BE2C (cell line): Measurements from ENCODE around the gene HAPLN1.
A peak's percentile ranks its signal among the peaks of the same experiment; 100 is the strongest.

Experiments used
- DNase-seq: peaks from one replicate; pipeline ENCODE4 v3.0.0-alpha.2; 2020
- H3K27me3 ChIP-seq: fragments of 250-450 bp; sonication (Bioruptor Pico); 2 replicates; pipeline ENCODE4 v1.5.1; 2020; ENCODE audit warnings: mild to moderate bottlenecking
- H3K36me3 ChIP-seq: fragments of 250-450 bp; sonication (Bioruptor Pico); 2 replicates; pipeline ENCODE4 v1.5.1; 2020; ENCODE audit warnings: mild to moderate bottlenecking
- H3K4me1 ChIP-seq: fragments of 250-450 bp; sonication (Bioruptor Pico); 2 replicates; pipeline ENCODE4 v1.5.1; 2020
- H3K4me3 ChIP-seq: 2 replicates; pipeline ENCODE4 v1.5.1; 2011; ENCODE audit warnings: low read depth, low read length
- H3K9me3 ChIP-seq: fragments of 250-450 bp; sonication (Bioruptor Pico); 2 replicates; pipeline ENCODE4 v1.5.1; 2020
- TF ChIP-seq, protein P1 (sequence below): IDR thresholded peaks from 2 replicates; pipeline ENCODE4 v1.5.1; 2012; ENCODE audit warnings: mild to moderate bottlenecking, low read depth, low read length

The HAPLN1 gene

DNA sequence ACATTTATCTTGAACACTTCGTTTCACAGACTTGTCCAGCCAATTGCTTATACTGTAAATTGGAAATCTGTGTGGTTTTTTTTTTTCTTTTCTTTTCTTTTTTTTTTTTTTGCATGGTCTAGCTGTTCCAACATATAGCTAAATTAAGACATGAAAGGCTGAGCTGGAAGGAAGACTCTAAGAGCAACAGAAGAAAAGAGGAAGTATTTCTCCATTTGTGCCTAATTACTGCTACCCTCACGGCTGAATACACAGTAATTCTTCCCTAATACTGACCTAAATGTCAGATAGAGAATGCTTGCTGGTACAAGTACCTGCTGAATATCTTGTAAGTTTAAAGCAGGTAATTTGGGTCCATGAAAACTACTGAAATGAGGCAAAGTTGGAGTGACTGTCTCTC lies 11.0 kb upstream of the HAPLN1 start:
- no peaks in the 10 kb centered on the region for H3K4me1 ChIP-seq
- DNase-seq, result no peak
- H3K27me3 ChIP-seq, result no peaks in the 10 kb centered on the region
- H3K9me3 ChIP-seq, result no peaks in the 10 kb centered on the region
- TF ChIP-seq, protein P1, sequence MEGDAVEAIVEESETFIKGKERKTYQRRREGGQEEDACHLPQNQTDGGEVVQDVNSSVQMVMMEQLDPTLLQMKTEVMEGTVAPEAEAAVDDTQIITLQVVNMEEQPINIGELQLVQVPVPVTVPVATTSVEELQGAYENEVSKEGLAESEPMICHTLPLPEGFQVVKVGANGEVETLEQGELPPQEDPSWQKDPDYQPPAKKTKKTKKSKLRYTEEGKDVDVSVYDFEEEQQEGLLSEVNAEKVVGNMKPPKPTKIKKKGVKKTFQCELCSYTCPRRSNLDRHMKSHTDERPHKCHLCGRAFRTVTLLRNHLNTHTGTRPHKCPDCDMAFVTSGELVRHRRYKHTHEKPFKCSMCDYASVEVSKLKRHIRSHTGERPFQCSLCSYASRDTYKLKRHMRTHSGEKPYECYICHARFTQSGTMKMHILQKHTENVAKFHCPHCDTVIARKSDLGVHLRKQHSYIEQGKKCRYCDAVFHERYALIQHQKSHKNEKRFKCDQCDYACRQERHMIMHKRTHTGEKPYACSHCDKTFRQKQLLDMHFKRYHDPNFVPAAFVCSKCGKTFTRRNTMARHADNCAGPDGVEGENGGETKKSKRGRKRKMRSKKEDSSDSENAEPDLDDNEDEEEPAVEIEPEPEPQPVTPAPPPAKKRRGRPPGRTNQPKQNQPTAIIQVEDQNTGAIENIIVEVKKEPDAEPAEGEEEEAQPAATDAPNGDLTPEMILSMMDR, result no peak
- H3K4me3 ChIP-seq, result no peak overlapping the region
- no peaks in the 10 kb centered on the region for H3K36me3 ChIP-seq

DNA sequence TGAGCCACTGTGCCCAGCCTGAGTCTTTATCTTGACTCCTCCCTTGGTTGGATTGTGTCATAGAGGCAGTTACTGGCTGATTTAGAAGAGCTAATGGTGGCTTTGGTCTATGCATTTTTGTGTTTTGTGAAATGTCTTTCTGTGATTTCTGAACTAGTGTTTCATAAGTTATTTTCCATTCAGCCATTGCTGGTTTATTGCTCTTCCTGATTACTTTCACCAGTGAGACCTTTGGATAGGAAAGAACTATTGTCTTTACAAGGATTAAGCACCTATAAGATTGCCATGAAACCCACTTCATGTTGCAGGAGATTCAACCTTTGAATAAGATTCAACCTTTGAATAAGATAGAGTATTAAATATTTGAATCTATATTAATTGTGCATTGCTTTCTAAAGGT lies 8.7 kb upstream of the HAPLN1 start:
- no peaks in the 10 kb centered on the region for H3K36me3 ChIP-seq
- no peaks in the 10 kb centered on the region for H3K27me3 ChIP-seq
- no peak for DNase-seq
- H3K4me3 ChIP-seq, result no peak overlapping the region
- peaks cover 6% of the 10 kb centered on the region for H3K4me1 ChIP-seq
- TF ChIP-seq, protein P1, result no peak
- H3K9me3 ChIP-seq, result no peaks in the 10 kb centered on the region

DNA sequence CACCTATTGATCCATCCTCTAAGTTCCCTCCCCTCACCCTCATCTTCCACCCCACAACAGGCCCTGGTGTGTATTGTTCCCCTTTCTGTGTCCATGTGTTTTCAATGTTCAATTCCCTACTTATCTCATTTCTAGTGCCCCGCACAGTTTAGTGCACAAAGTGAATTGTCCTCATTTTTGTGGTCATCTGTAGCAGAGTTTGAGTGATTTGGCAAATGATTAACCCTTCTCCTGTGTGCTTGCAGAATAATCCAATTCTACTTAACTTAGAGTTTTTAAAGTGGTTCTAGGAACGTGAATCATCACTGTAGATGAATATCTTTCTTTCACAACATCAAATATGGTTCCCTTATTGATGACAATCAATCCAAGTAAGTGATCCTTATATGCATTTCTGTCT lies 6.3 kb upstream of the HAPLN1 start:
- Histone ChIP-seq H3K27me3 (no peaks in the 10 kb centered on the region), H3K36me3 (no peaks in the 10 kb centered on the region), H3K4me1 (peaks cover 16% of the 10 kb centered on the region), H3K4me3 (no peak overlapping the region), H3K9me3 (no peaks in the 10 kb centered on the region)
- TF ChIP-seq, protein P1, result no peak
- DNase-seq, result no peak

DNA sequence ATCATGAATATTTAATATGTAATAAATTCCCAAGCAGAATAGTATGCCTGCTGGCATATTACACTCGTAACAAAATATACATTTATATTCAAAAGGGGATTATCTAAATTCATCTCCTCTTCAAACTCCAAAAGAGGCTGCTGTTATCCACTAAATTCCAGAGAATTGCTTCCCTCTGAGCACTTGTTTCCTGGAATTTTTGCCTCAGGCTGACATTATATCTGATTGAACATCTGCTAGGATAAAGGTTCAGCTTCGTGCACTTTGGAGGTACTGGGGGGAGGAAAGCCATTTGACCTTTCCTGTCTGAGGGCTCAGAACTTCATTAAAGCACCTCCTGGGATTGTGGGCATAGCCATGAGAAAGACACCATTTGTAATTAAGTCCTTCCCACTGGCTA lies 4.3 kb upstream of the HAPLN1 start:
- Histone ChIP-seq H3K9me3 (no peaks in the 10 kb centered on the region), H3K4me3 (no peak overlapping the region), H3K27me3 (no peaks in the 10 kb centered on the region), H3K36me3 (no peaks in the 10 kb centered on the region), H3K4me1 (peaks cover 16% of the 10 kb centered on the region)
- TF ChIP-seq, protein P1, result no peak
- DNase-seq, result no peak

DNA sequence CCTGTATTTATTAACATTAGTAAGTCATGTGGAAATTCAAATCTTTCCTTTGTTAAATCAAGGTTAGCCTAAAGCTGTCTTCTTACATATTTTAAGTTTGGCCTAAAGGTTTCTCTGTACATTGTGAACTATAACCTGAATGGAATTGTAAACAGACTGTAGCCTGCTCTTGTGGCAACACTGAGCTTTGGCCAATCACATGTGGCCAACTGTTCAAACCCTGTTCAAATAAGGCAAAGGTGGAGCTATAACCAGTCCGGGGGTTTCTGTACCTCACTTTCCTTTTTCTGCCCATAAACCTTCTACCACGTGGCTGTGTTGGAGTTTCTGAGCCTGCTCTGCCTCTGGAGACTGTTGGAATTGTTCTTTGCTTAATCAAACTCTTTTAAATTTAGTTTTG lies 3.3 kb upstream of the HAPLN1 start:
- DNase-seq, result no peak
- TF ChIP-seq, protein P1, result no peak
- H3K36me3 ChIP-seq, result no peaks in the 10 kb centered on the region
- H3K4me3 ChIP-seq, result no peak overlapping the region
- H3K4me1 ChIP-seq, result peaks cover 16% of the 10 kb centered on the region
- no peaks in the 10 kb centered on the region for H3K9me3 ChIP-seq
- H3K27me3 ChIP-seq, result no peaks in the 10 kb centered on the region

DNA sequence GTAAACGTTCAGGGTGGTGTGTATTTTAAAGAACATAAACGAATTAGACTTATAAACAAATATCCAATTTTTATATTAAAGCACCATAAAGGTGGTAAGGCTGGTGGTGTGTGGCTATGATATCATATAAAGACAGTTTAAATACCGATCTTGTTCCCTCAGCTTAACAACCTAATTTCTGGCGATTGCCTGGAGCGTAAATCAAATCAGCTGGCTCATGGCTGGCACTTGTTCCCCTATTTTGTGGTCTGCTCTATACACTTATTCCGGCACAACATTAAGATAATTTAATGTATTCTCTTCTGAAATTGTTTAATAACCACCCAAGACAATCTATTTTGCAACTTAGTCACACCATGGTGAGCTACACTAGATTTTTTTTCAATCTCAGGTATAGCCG lies 2.4 kb upstream of the HAPLN1 start:
- H3K9me3 ChIP-seq, result no peaks in the 10 kb centered on the region
- no peaks in the 10 kb centered on the region for H3K27me3 ChIP-seq
- H3K4me1 ChIP-seq, result peaks cover 18% of the 10 kb centered on the region
- H3K4me3 ChIP-seq, result peak overlapping the region; percentile 67
- TF ChIP-seq, protein P1, result no peak
- no peaks in the 10 kb centered on the region for H3K36me3 ChIP-seq
- no peak for DNase-seq
